ENCODE results near the gene GRK5.

DNA sequence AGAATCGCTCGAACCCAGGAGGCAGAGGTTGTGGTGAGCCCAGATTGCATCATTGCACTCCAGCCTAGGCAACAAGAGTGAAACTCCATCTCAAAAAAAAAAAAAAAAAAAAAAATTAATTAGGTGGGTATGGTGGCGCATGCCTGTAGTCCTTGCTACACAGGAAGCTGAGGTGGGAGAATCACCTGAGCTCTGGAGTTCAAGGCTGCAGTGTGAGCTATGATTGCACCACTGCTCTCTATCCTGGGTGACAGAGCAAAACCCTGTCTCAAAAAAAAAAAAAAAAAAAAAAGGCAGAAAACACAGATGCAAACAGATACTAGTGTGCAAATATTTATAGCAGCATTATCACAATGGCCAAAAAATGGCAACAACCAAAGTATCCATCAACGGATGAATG is 200.7 kb downstream of the GRK5 start:
- TF ChIP-seq, protein P1, sequence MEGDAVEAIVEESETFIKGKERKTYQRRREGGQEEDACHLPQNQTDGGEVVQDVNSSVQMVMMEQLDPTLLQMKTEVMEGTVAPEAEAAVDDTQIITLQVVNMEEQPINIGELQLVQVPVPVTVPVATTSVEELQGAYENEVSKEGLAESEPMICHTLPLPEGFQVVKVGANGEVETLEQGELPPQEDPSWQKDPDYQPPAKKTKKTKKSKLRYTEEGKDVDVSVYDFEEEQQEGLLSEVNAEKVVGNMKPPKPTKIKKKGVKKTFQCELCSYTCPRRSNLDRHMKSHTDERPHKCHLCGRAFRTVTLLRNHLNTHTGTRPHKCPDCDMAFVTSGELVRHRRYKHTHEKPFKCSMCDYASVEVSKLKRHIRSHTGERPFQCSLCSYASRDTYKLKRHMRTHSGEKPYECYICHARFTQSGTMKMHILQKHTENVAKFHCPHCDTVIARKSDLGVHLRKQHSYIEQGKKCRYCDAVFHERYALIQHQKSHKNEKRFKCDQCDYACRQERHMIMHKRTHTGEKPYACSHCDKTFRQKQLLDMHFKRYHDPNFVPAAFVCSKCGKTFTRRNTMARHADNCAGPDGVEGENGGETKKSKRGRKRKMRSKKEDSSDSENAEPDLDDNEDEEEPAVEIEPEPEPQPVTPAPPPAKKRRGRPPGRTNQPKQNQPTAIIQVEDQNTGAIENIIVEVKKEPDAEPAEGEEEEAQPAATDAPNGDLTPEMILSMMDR (IDR thresholded peaks at IDR 0.05), result no peak
- TF ChIP-seq ZNF232 (CRISPR knock-in tag; IDR thresholded peaks at IDR 0.05) (no peak), HMGXB4 (CRISPR knock-in tag; IDR thresholded peaks at IDR 0.05) (no peak), ZNF512 (CRISPR knock-in tag; IDR thresholded peaks at IDR 0.05; ENCODE audit: borderline replicate concordance) (no peak), ZNF532 (CRISPR knock-in tag; IDR thresholded peaks at IDR 0.05; ENCODE audit: borderline replicate concordance) (no peak), ETV6 (CRISPR knock-in tag; IDR thresholded peaks at IDR 0.05) (no peak)
